ENCODE measurements around the gene NEK7.

Gene NEK7

DNA sequence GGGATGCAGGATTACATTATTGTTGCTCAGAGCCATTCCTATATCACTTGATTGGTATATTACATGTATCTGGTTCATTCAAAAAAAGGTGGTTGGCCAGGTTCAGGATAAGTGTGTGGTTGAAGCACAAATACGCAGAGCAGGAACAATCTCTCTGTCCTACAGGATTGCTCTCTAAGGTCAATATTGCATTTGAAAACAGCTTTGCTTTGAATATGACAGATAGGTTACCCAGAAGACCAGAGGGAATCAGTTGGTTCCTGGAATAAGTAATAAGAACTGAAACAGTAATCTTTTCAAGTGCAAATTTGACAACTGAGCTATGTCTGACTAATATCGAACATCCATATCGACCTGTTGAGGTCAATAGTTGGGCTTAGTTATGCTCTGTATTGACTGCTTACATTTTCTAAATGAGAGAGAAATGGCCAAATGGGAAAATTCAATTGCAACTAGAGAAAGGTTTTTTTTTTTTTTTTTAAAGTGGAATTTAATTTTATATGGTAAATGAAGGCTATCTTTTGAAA, 206.9 kb downstream of the NEK7 start:
- TF ChIP-seq SUZ12 (IDR thresholded peaks at IDR 0.05; ENCODE audit: extremely low read depth, insufficient read depth, insufficient read length) (no peak), ZNF274 (IDR thresholded peaks at IDR 0.05; ENCODE audit: low read depth, low read length) (no peak), YY1 (IDR thresholded peaks at IDR 0.05; ENCODE audit: insufficient read depth, insufficient read length) (no peak)
- Histone ChIP-seq H3K27me3 (ENCODE audit: insufficient read depth, insufficient read length) (no peaks in the 10 kb centered on the region), H3K9ac (ENCODE audit: insufficient read length, low read depth) (no peak overlapping the region), H3K4me3 (ENCODE audit: insufficient read length, low read depth) (no peak overlapping the region), H3K36me3 (ENCODE audit: insufficient read depth, insufficient read length, low read length) (no peaks in the 10 kb centered on the region), H3K9me3 (ENCODE audit: insufficient read depth, low read length) (no peaks in the 10 kb centered on the region; the same call in 1 of the 2 replicates), H3K4me1 (ENCODE audit: insufficient read depth, insufficient read length) (no peaks in the 10 kb centered on the region)
- DNase-seq (ENCODE audit: low read depth, low spot score), result no peak

- H3K9me3 ChIP-seq (ENCODE audit: insufficient read depth, low read length), result no peaks in the 10 kb centered on the region; the same call in 1 of the 2 replicates
- H3K4me1 ChIP-seq (ENCODE audit: insufficient read depth, insufficient read length), result no peaks in the 10 kb centered on the region
- no peak for DNase-seq (ENCODE audit: low read depth, low spot score)
- H3K36me3 ChIP-seq (ENCODE audit: insufficient read depth, insufficient read length, low read length), result no peaks in the 10 kb centered on the region
- no peaks in the 10 kb centered on the region for H3K27me3 ChIP-seq (ENCODE audit: insufficient read depth, insufficient read length)
- no peak for TF ChIP-seq SUZ12 (IDR thresholded peaks at IDR 0.05; ENCODE audit: extremely low read depth, insufficient read depth, insufficient read length)
- TF ChIP-seq ZNF274 (IDR thresholded peaks at IDR 0.05; ENCODE audit: low read depth, low read length), result no peak
- no peak for TF ChIP-seq YY1 (IDR thresholded peaks at IDR 0.05; ENCODE audit: insufficient read depth, insufficient read length)
- no peak overlapping the region for H3K9ac ChIP-seq (ENCODE audit: insufficient read length, low read depth)
- no peak overlapping the region for H3K4me3 ChIP-seq (ENCODE audit: insufficient read length, low read depth)
Measured at GRCh38 chr1:198364471-198364870, 207.7 kb downstream of the NEK7 start.

GRCh38 chr1:198367296-198367695, 210.5 kb downstream of the NEK7 start:
- H3K9ac ChIP-seq (ENCODE audit: insufficient read length, low read depth), result no peak overlapping the region
- H3K27me3 ChIP-seq (ENCODE audit: insufficient read depth, insufficient read length), result no peaks in the 10 kb centered on the region

GRCh38 chr1:198370996-198371395, 214.2 kb downstream of the NEK7 start:
- H3K4me1 ChIP-seq (ENCODE audit: insufficient read depth, insufficient read length), result no peaks in the 10 kb centered on the region
- H3K36me3 ChIP-seq (ENCODE audit: insufficient read depth, insufficient read length, low read length), result no peaks in the 10 kb centered on the region
- peaks cover 15% of the 10 kb centered on the region for H3K9me3 ChIP-seq (ENCODE audit: insufficient read depth, low read length)
- TF ChIP-seq ZNF274 (IDR thresholded peaks at IDR 0.05; ENCODE audit: low read depth, low read length) (no peak), SUZ12 (IDR thresholded peaks at IDR 0.05; ENCODE audit: extremely low read depth, insufficient read depth, insufficient read length) (no peak), YY1 (IDR thresholded peaks at IDR 0.05; ENCODE audit: insufficient read depth, insufficient read length) (no peak)
- no peak overlapping the region for H3K4me3 ChIP-seq (ENCODE audit: insufficient read length, low read depth)
- no peak overlapping the region for H3K9ac ChIP-seq (ENCODE audit: insufficient read length, low read depth)
- H3K27me3 ChIP-seq (ENCODE audit: insufficient read depth, insufficient read length), result no peaks in the 10 kb centered on the region
- DNase-seq (ENCODE audit: low read depth, low spot score), result no peak

More at GRCh38 chr1:198367296-198367695, 210.5 kb downstream of the NEK7 start:
- TF ChIP-seq SUZ12 (IDR thresholded peaks at IDR 0.05; ENCODE audit: extremely low read depth, insufficient read depth, insufficient read length) (no peak), YY1 (IDR thresholded peaks at IDR 0.05; ENCODE audit: insufficient read depth, insufficient read length) (no peak), ZNF274 (IDR thresholded peaks at IDR 0.05; ENCODE audit: low read depth, low read length) (no peak)
- no peaks in the 10 kb centered on the region; the same call in 1 of the 2 replicates for H3K9me3 ChIP-seq (ENCODE audit: insufficient read depth, low read length)
- H3K4me1 ChIP-seq (ENCODE audit: insufficient read depth, insufficient read length), result no peaks in the 10 kb centered on the region
- no peak for DNase-seq (ENCODE audit: low read depth, low spot score)
- H3K4me3 ChIP-seq (ENCODE audit: insufficient read length, low read depth), result no peak overlapping the region
- no peaks in the 10 kb centered on the region for H3K36me3 ChIP-seq (ENCODE audit: insufficient read depth, insufficient read length, low read length)

Data from NT2/D1 (cell line).